Measurements from ENCODE around the gene FSHR.

FSHR gene

DNA sequence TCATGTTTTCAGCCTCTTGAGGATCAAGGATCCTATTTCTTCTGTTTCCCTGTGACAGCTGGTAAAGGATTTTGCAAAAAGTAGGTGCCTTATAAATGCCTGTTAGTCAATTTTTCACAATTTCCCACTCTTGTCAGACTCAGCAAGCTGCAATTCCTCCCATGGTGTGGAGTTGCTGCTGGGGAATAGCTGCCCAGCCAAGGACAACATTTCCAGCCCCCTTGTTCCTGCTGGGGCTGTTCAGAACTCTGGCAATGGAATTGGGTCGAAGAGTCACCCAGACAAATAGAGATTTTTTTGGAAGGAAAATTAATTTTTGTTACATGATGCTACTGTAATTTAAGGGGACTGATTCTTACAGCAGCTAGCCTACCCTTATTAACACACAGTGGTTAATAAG is 43.7 kb downstream of the FSHR start:
- DNase-seq, result no peak

DNA sequence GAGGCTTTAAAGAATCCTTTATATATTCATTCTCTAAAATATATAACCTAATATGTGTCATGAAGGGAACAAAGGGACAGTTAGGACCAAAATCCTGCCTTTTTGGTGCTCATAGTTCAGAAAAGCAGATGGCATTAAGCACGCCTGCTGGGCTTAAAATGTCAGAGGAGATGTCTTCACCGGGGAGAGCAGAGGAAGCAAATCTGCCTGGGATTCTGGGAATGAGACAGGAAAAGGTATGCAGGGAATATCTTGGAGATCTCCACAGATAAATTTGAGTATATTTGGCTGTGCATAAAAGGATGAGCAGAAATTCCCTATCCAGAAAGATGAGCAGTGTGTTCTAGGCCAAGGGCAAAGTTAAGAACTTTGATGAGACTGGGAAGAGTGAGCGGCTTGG is 45.5 kb downstream of the FSHR start:
- DNase-seq, result no peak

- no peak for DNase-seq
These were observed 45.9 kb downstream of the FSHR start for GRCh38 chr2:49108436-49108835.

GRCh38 chr2:49105506-49105905 is 48.8 kb downstream of the FSHR start:
- no peak for DNase-seq

GRCh38 chr2:49102146-49102545 is 52.2 kb downstream of the FSHR start:
- no peak for DNase-seq

GRCh38 chr2:49080681-49081080 is 73.6 kb downstream of the FSHR start:
- no peak for DNase-seq

DNA sequence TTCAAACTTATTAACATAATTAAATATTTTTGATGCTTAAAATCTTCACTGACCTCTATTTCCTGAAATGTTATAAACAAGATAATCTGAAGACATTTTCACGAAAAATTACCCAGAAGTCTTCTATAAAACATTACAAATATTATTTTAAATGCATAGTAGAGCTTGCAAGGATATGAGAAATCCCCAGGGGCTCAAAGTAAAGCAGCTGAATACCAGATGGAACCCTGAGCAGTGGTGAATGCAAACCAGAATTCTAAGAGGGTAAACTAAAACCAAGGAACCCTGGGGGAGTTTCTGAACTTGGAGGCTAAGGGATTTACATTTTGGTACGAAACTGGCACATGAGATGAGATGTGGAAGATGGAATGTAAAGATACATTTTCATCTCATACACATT is 83.6 kb downstream of the FSHR start:
- DNase-seq, result no peak

- DNase-seq, result no peak
These were observed 84.5 kb downstream of the FSHR start for GRCh38 chr2:49069829-49070228.

DNA sequence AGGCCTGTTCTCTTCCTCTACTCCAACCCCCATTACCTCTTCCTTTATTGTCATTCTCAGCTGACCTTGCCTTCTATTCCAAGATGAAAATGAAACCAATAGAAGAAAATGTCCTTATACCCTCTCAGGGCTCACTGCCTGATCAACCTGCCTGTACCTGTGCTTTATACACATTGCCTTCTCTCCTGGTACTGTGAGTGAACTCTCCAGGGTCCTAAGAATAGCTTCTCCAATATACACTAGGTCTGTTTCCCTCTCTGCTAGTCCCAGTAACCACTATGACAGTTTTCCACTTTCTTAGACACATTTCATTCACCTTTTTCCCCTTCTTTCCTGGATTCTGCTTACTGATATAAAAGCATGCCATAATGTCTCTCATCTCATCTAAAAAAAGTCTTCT is 85.7 kb downstream of the FSHR start:
- no peak for DNase-seq

GRCh38 chr2:49067971-49068370 is 86.3 kb downstream of the FSHR start:
- no peak for DNase-seq

GRCh38 chr2:49053156-49053555 is 101.2 kb downstream of the FSHR start:
- DNase-seq, result no peak

GRCh38 chr2:49050265-49050664 is 104.0 kb downstream of the FSHR start:
- DNase-seq, result no peak

DNA sequence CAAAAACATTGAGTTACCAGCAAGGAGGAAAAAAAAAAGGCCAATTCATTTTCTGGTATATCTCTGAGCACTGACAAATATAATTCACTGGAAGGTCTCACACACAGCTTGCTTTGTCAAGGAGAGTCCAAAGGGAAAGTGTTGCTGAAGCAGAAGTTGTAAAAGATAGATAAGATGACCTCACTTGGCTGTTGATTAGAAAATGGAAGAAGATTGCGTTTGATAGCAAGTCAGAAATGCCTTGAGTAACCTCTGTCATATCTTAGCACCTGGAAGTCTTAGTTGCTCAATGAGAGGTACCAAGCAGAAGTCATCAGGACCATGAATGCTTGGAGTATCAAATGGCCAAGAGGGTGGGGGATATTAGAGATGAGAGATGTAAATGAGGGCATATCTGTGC is 105.2 kb downstream of the FSHR start:
- no peak for DNase-seq

- no peak for DNase-seq
These were observed 109.2 kb downstream of the FSHR start for GRCh38 chr2:49045083-49045482.

GRCh38 chr2:49044350-49045079 is 109.8 kb downstream of the FSHR start:
- no peak for DNase-seq

GRCh38 chr2:49043405-49043982 is 110.8 kb downstream of the FSHR start:
- no peak for DNase-seq

DNA sequence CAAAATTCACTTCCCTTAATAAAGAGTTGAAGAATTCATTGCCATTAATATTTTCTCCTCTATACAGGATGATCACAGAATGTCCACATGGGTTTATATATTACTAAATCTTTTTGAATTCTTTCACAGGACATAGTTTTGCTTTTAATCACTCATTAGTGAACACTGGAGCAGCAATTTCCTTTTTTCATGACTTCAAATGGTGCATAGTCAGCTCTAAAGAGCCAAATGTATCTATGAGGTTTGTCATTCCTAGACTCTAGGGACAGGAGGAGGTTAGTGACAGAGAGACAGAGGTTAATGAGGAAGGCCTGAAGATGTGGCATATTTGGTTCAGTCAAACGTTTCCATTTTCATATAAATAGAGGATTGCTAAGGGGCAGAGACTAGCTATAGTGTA is 111.8 kb downstream of the FSHR start:
- DNase-seq, result no peak

DNA sequence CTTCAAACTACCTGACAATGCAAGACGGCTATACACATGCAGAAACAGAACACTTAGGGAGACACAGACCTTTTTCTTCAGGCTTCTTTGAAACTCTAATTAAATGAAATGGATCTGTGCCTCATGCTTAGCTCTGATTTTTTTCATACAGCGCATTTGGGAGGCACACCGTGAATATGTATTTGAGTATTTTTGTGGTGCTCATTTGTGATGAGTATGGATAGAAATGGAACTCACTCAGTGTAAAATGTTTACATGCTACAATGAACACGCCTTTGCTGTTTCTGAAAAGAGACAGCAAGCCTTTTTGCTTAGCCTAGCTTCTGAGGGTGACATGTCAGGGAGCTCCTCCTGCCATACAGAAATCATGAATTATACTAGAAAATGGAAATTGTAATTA is 113.3 kb downstream of the FSHR start:
- no peak for DNase-seq

- no peak for DNase-seq
These were observed 117.1 kb downstream of the FSHR start for GRCh38 chr2:49037197-49037596.

GRCh38 chr2:49035481-49035880 is 118.8 kb downstream of the FSHR start:
- no peak for DNase-seq

- DNase-seq, result no peak
These were observed 120.7 kb downstream of the FSHR start for GRCh38 chr2:49033394-49034185.

- no peak for DNase-seq
These were observed 121.4 kb downstream of the FSHR start for GRCh38 chr2:49032936-49033335.

DNA sequence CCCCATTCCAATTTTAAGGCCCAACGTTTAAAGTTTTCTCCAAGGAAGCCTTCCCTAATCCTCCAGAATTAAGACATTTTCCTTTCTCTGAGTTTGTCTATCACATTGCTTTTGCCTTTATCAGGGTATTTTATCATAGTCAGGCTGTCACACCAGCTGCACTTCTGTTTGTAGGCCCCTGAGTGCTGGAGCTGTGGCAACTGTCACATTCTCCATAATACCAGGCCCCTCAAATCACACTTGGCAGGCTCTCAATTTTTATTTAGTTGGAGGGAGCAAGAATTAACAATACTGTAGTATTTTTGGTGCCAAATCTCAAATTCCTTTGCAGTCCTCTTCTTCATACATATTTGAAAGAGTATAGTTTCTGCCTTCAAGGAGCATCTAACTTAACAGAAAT is 122.2 kb downstream of the FSHR start:
- DNase-seq, result no peak

DNA sequence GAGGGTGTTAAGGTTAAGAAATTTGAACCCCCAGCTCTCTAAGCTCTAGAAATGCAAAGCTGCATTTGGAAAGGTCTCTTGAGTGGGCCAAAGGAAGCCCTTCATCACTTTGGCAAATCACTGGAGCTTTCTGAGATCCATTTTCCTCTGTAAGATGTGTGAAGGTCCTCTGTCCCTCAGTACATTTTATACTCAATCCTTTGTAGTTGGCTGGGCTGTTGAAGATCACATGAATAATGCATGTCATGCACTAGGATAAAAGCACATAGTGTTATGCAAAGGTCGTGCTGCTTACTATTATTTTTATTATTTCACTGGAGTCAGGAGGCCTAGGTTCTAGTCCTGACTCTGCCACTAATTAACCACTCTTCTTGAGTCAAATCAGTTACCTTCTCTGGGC is 124.9 kb downstream of the FSHR start:
- DNase-seq, result no peak

Data from activated effector memory CD4-positive, alpha-beta T cell treated with Interleukin-2 at 50 U/mL for 16 hours (primary cell).